ENCODE measurements around the gene TNFAIP2.
"Not testable (repeated sequence)": the region's sequence is repeated elsewhere in the genome, so short reads cannot be mapped to it uniquely, and the experiment has no call there.

TNFAIP2 gene

GRCh38 chr14:103107941-103108748, 15.1 kb upstream of the TNFAIP2 start:
- DNase-seq, result no peak

GRCh38 chr14:103108749-103109207, 14.5 kb upstream of the TNFAIP2 start:
- no peak for DNase-seq

GRCh38 chr14:103109535-103110441, 13.5 kb upstream of the TNFAIP2 start:
- no peak for DNase-seq

GRCh38 chr14:103110681-103111231, 12.5 kb upstream of the TNFAIP2 start:
- DNase-seq, result no peak

GRCh38 chr14:103111232-103111868, 11.9 kb upstream of the TNFAIP2 start:
- no peak for DNase-seq

GRCh38 chr14:103112400-103113243, 10.6 kb upstream of the TNFAIP2 start:
- no peak for DNase-seq

GRCh38 chr14:103113303-103113702, 10.0 kb upstream of the TNFAIP2 start:
- no peak for DNase-seq

- DNase-seq, result no peak
Measured at GRCh38 chr14:103113774-103114173, 9.5 kb upstream of the TNFAIP2 start.

- not testable (repeated sequence) for DNase-seq
Measured at GRCh38 chr14:103115086-103115679, 8.1 kb upstream of the TNFAIP2 start.

GRCh38 chr14:103115845-103116572, 7.3 kb upstream of the TNFAIP2 start:
- DNase-seq, result no peak

GRCh38 chr14:103116636-103117035, 6.6 kb upstream of the TNFAIP2 start:
- DNase-seq, result no peak

GRCh38 chr14:103117499-103117898, 5.8 kb upstream of the TNFAIP2 start:
- not testable (repeated sequence) for DNase-seq

- no peak for DNase-seq
Measured at GRCh38 chr14:103118018-103118662, 5.1 kb upstream of the TNFAIP2 start.

- DNase-seq, result no peak
Measured at GRCh38 chr14:103118663-103119404, 4.4 kb upstream of the TNFAIP2 start.

GRCh38 chr14:103119527-103119926, 3.7 kb upstream of the TNFAIP2 start:
- DNase-seq, result not testable (repeated sequence)

- no peak for DNase-seq
Measured at GRCh38 chr14:103121121-103121845, 2.0 kb upstream of the TNFAIP2 start.

- no peak for DNase-seq
Measured at GRCh38 chr14:103121846-103122584, 1.2 kb upstream of the TNFAIP2 start.

GRCh38 chr14:103122585-103122946, 695 bp upstream of the TNFAIP2 start:
- no peak for DNase-seq

Measured in SIG-M5 (cell line).